A549 (cell line): ENCODE measurements around the gene C1QTNF1.

Experiments used
- CEBPB ChIP-seq, 2 experiments: fragments of >200 bp in 1 of 2; sonication (Bioruptor Twin) in 1 of 2; formaldehyde crosslinking in 1 of 2; IDR thresholded peaks; 2 replicates each; pipeline ENCODE4 v1.6.1; 2012 to 2016
- EHMT2 ChIP-seq: fragments of 200-600 bp; sonication (generic); IDR thresholded peaks from 2 replicates; pipeline ENCODE4 v1.6.1; 2016; ENCODE audit warnings: antibody characterized with exemption, low read depth, mild to moderate bottlenecking, moderate library complexity
- EP300 ChIP-seq, 2 experiments: fragments of >200 bp; sonication (Bioruptor Twin); formaldehyde crosslinking; IDR thresholded peaks; 2 replicates in 1 of 2; 3 replicates in 1 of 2; pipeline ENCODE4 v1.6.1; 2016 to 2017
- KDM5A ChIP-seq: fragments of 200-600 bp; sonication (generic); IDR thresholded peaks from 2 replicates; pipeline ENCODE4 v1.6.1; 2016; ENCODE audit warnings: antibody characterized with exemption, mild to moderate bottlenecking
- TF ChIP-seq, protein P1 (sequence below): fragments of >200 bp; sonication (Bioruptor Twin); formaldehyde crosslinking; IDR thresholded peaks from 3 replicates; pipeline ENCODE4 v1.5.1; 2016
- TF ChIP-seq, protein P2 (sequence below): IDR thresholded peaks from 2 replicates; pipeline ENCODE4 v1.6.1; 2012; ENCODE audit warnings: low read depth, borderline replicate concordance

DNA sequence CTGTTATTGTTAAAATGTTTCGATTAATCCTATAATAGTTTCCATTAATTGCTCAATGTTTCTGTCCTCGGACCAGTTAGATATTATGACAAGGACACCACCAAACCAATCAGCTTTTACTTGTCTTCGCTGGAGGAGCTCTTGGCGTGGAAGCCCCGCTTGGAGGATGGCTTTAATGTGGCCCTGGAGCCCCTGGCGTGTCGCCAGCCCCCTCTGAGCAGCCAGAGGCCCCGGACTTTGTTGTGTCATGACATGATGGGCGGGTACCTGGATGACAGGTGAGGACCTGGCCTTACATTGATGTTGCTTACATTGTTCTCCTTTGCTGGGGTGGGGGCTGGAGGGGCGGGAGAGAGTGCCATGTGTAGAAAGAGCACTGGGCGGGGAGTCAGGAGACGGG, 53.6 kb downstream of the C1QTNF1 start:
- TF ChIP-seq, protein P1, sequence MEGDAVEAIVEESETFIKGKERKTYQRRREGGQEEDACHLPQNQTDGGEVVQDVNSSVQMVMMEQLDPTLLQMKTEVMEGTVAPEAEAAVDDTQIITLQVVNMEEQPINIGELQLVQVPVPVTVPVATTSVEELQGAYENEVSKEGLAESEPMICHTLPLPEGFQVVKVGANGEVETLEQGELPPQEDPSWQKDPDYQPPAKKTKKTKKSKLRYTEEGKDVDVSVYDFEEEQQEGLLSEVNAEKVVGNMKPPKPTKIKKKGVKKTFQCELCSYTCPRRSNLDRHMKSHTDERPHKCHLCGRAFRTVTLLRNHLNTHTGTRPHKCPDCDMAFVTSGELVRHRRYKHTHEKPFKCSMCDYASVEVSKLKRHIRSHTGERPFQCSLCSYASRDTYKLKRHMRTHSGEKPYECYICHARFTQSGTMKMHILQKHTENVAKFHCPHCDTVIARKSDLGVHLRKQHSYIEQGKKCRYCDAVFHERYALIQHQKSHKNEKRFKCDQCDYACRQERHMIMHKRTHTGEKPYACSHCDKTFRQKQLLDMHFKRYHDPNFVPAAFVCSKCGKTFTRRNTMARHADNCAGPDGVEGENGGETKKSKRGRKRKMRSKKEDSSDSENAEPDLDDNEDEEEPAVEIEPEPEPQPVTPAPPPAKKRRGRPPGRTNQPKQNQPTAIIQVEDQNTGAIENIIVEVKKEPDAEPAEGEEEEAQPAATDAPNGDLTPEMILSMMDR = no peak
- TF ChIP-seq CEBPB (IDR thresholded peaks at IDR 0.05) (no peak), EHMT2 (no peak), KDM5A (no peak), EP300 (IDR thresholded peaks at IDR 0.05) (no peak)
- TF ChIP-seq, protein P2, sequence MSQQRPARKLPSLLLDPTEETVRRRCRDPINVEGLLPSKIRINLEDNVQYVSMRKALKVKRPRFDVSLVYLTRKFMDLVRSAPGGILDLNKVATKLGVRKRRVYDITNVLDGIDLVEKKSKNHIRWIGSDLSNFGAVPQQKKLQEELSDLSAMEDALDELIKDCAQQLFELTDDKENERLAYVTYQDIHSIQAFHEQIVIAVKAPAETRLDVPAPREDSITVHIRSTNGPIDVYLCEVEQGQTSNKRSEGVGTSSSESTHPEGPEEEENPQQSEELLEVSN = no peak
